H1 (cell line): ENCODE data around the gene MAP3K13. TPM values are rescaled to one million over a fixed set of nuclear protein-coding genes. Genes with fewer than 3 reads are reported as not detected.

ENCODE experiments used
- CTCF ChIA-PET: fragments of 300-600 bp; sonication (Branson Sonifier 250); formaldehyde crosslinking; loops from one replicate; lab custom pipeline; 2021; ENCODE audit not compliant: partially characterized antibody; lab: Charles Lee
- POLR2A ChIA-PET: fragments of 300-600 bp; sonication (Branson Sonifier 250); formaldehyde crosslinking; loops from one replicate; lab custom pipeline; 2021; ENCODE audit warnings: inconsistent platforms; ENCODE audit not compliant: partially characterized antibody; lab: Charles Lee
- DNase-seq, 2 experiments: peaks; one replicate each; pipeline versions ENCODE4 v3.0.0 to v3.0.0-alpha.2; 2010 to 2022; ENCODE audit warnings: low spot score in 2 of 2, low read depth in 1 of 2, mixed read lengths in 1 of 2
- FAIRE-seq: peaks from 2 replicates; lab custom pipeline; 2011; peaks lifted over from hg19 to GRCh38; lab: Jason Lieb, UNC
- H2AFZ ChIP-seq: 2 replicates; pipeline ENCODE4 v1.8.1; 2012; ENCODE audit warnings: low read length, inconsistent platforms
- H2AK5ac ChIP-seq: 2 replicates; pipeline ENCODE4 v1.6.1; 2013; ENCODE audit warnings: low read depth, low read length
- H2BK120ac ChIP-seq: replicated peaks from 2 replicates; pipeline ENCODE3; 2013; ENCODE audit warnings: low read depth, low read length, inconsistent platforms
- H2BK12ac ChIP-seq: 2 replicates; pipeline ENCODE4 v1.6.1; 2013; ENCODE audit warnings: low read depth, low read length
- H2BK15ac ChIP-seq: 2 replicates; pipeline ENCODE4 v1.6.1; 2013; ENCODE audit warnings: low read length
- H2BK20ac ChIP-seq: 2 replicates; pipeline ENCODE4 v1.6.1; 2013; ENCODE audit warnings: low read length
- H2BK5ac ChIP-seq: 2 replicates; pipeline ENCODE4 v1.6.1; 2013; ENCODE audit warnings: low read depth, low read length
- H3K14ac ChIP-seq: 2 replicates; pipeline ENCODE4 v1.6.1; 2013; ENCODE audit warnings: inconsistent platforms; ENCODE audit not compliant: insufficient read length
- H3K18ac ChIP-seq: 2 replicates; pipeline ENCODE4 v1.6.1; 2013; ENCODE audit warnings: low read length; ENCODE audit errors: extremely low read depth
- H3K23ac ChIP-seq: 2 replicates; pipeline ENCODE4 v1.6.1; 2013; ENCODE audit warnings: inconsistent platforms; ENCODE audit not compliant: insufficient read length
- H3K23me2 ChIP-seq: 2 replicates; pipeline ENCODE4 v1.6.1; 2013; ENCODE audit warnings: low read depth, low read length
- H3K27ac ChIP-seq: 2 replicates; pipeline ENCODE4 v1.6.1; 2011; ENCODE audit warnings: low read depth, low read length, inconsistent platforms
- H3K27me3 ChIP-seq, 4 experiments: replicated peaks in 1 of 4; 1 replicate in 1 of 4; 2 replicates in 3 of 4; pipeline versions ENCODE4 v1.6.1 to v1.8.1; 2011 to 2013; ENCODE audit warnings: low read length in 3 of 4, mild to moderate bottlenecking in 3 of 4, inconsistent platforms in 2 of 4, mixed read lengths in 2 of 4, moderate library complexity in 1 of 4; ENCODE audit not compliant: control insufficient read depth in 3 of 4, insufficient read depth in 3 of 4; ENCODE audit errors: extremely low read depth in 1 of 4
- H3K36me3 ChIP-seq, 4 experiments: 2 replicates each; pipeline versions ENCODE4 v1.6.1 to v1.8.1; 2011 to 2013; ENCODE audit warnings: mild to moderate bottlenecking in 4 of 4, low read length in 3 of 4, moderate library complexity in 2 of 4, control low read depth in 1 of 4, inconsistent platforms in 1 of 4; ENCODE audit not compliant: insufficient read depth in 4 of 4, control insufficient read depth in 2 of 4
- H3K4ac ChIP-seq: replicated peaks from 2 replicates; pipeline ENCODE3; 2013; ENCODE audit warnings: low read length, low read depth, mixed read lengths, inconsistent platforms; ENCODE audit not compliant: insufficient read length
- H3K4me1 ChIP-seq, 4 experiments: replicated peaks in 1 of 4; 1 replicate in 1 of 4; 2 replicates in 3 of 4; pipeline versions ENCODE4 v1.6.1 to v1.8.1; 2011 to 2013; ENCODE audit warnings: low read length in 3 of 4, inconsistent platforms in 2 of 4, mixed read lengths in 1 of 4; ENCODE audit not compliant: insufficient read depth in 4 of 4, control insufficient read depth in 3 of 4
- H3K4me2 ChIP-seq, 2 experiments: 2 replicates each; pipeline versions ENCODE4 v1.6.1 to v1.8.1; 2011 to 2013; ENCODE audit warnings: low read depth in 2 of 2, low read length in 2 of 2, control low read depth in 1 of 2, inconsistent platforms in 1 of 2, mild to moderate bottlenecking in 1 of 2; ENCODE audit not compliant: insufficient read depth in 1 of 2
- H3K4me3 ChIP-seq, 4 experiments: fragments of 200-600, 300-600 bp in 1 of 4; sonication (generic), shearing (Covaris generic), sonication (Bioruptor Twin) in 1 of 4; 2 replicates each; pipeline versions ENCODE4 v1.5.1 to v1.8.1; 2011 to 2016; ENCODE audit warnings: low read length in 4 of 4, low read depth in 3 of 4, control low read depth in 2 of 4, inconsistent platforms in 2 of 4, mild to moderate bottlenecking in 2 of 4, mixed read lengths in 1 of 4, moderate library complexity in 1 of 4; ENCODE audit not compliant: insufficient read depth in 2 of 4; ENCODE audit errors: extremely low read depth in 1 of 4
- H3K56ac ChIP-seq: replicated peaks from 2 replicates; pipeline ENCODE3; 2013; ENCODE audit warnings: low read depth, mild to moderate bottlenecking, mixed read lengths, low read length, inconsistent platforms; ENCODE audit not compliant: insufficient read length
- H3K79me1 ChIP-seq: 2 replicates; pipeline ENCODE4 v1.6.1; 2013; ENCODE audit warnings: low read depth, low read length, control low read depth
- H3K79me2 ChIP-seq, 2 experiments: 2 replicates each; pipeline versions ENCODE4 v1.6.1 to v1.8.1; 2012 to 2013; ENCODE audit warnings: low read length in 2 of 2, mild to moderate bottlenecking in 2 of 2, inconsistent platforms in 1 of 2; ENCODE audit not compliant: insufficient read depth in 2 of 2, control insufficient read depth in 1 of 2
- H3K9ac ChIP-seq, 4 experiments: replicated peaks in 1 of 4; 1 replicate in 1 of 4; 2 replicates in 3 of 4; pipeline versions ENCODE4 v1.6.1 to v1.8.1; 2011 to 2013; ENCODE audit warnings: low read depth in 3 of 4, low read length in 3 of 4, control low read depth in 2 of 4, mild to moderate bottlenecking in 2 of 4, moderate library complexity in 2 of 4, inconsistent platforms in 1 of 4; ENCODE audit errors: extremely low read depth in 1 of 4
- H3K9me3 ChIP-seq, 2 experiments: 2 replicates each; pipeline versions ENCODE4 v1.6.1 to v1.8.1; 2012 to 2013; ENCODE audit warnings: mild to moderate bottlenecking in 2 of 2, moderate library complexity in 2 of 2, control low read depth in 1 of 2, inconsistent platforms in 1 of 2, low read depth in 1 of 2, low read length in 1 of 2, mixed read lengths in 1 of 2; ENCODE audit not compliant: insufficient read depth in 2 of 2
- H4K20me1 ChIP-seq, 2 experiments: replicated peaks in 1 of 2; 2 replicates each; pipeline versions ENCODE3 to v1.8.1; 2011 to 2013; ENCODE audit warnings: inconsistent platforms in 2 of 2, low read length in 2 of 2, mild to moderate bottlenecking in 1 of 2; ENCODE audit not compliant: insufficient read depth in 2 of 2, control insufficient read depth in 1 of 2
- H4K5ac ChIP-seq: 2 replicates; pipeline ENCODE4 v1.6.1; 2013; ENCODE audit warnings: low read length, low read depth, mixed read lengths, inconsistent platforms; ENCODE audit not compliant: insufficient read length
- H4K8ac ChIP-seq: 2 replicates; pipeline ENCODE4 v1.8.0; 2013; ENCODE audit warnings: mild to moderate bottlenecking, moderate library complexity, low read length, inconsistent platforms; ENCODE audit not compliant: insufficient read depth; ENCODE audit errors: extremely low read depth
- H4K91ac ChIP-seq: replicated peaks from 2 replicates; pipeline ENCODE3; 2013; ENCODE audit warnings: low read length, mixed read lengths, inconsistent platforms; ENCODE audit not compliant: insufficient read length
- BRCA1 ChIP-seq: IDR thresholded peaks from 2 replicates; pipeline ENCODE4 v1.6.1; 2012; ENCODE audit warnings: low read depth, low read length, improper control_type of control experiment
- PHF8 ChIP-seq: fragments of 200-600 bp; sonication (generic); conservative IDR thresholded peaks from 2 replicates; pipeline ENCODE4 v1.7.1; 2012; ENCODE audit warnings: low read depth, mild to moderate bottlenecking, inconsistent platforms, low read length, moderate library complexity
- POLR2AphosphoS5 ChIP-seq: IDR thresholded peaks from 2 replicates; pipeline ENCODE4 v1.6.1; 2011; ENCODE audit warnings: low read depth, low read length
- RAD21 ChIP-seq, 2 experiments: IDR thresholded peaks in 1 of 2; conservative IDR thresholded peaks in 1 of 2; 2 replicates each; pipeline ENCODE4 v1.6.1; 2011; ENCODE audit warnings: low read depth in 2 of 2, low read length in 2 of 2, improper control_type of control experiment in 1 of 2, inconsistent platforms in 1 of 2, mild to moderate bottlenecking in 1 of 2, moderate library complexity in 1 of 2
- SP1 ChIP-seq: IDR thresholded peaks from 2 replicates; pipeline ENCODE4 v1.6.1; 2011; ENCODE audit warnings: low read depth, low read length
- SP4 ChIP-seq: IDR thresholded peaks from 2 replicates; pipeline ENCODE4 v1.6.1; 2012; ENCODE audit warnings: low read length, inconsistent platforms
- YY1 ChIP-seq: IDR thresholded peaks from 2 replicates; pipeline ENCODE4 v1.6.1; 2011; ENCODE audit warnings: low read depth, mild to moderate bottlenecking, low read length
- WGBS, 2 experiments: shearing (Covaris generic) in 1 of 2; methylation state at CpG; one replicate each; pipeline versions ENCODE4 v1.1.6 to v1.1.7; 2013 to 2015; ENCODE audit warnings: low lambda C conversion rate in 2 of 2, mixed read lengths in 2 of 2, inconsistent platforms in 1 of 2, low coverage in 1 of 2, missing lambda C conversion rate in 1 of 2; ENCODE audit not compliant: insufficient replicate concordance in 2 of 2, insufficient coverage in 1 of 2, insufficient read length in 1 of 2; ENCODE audit errors: extremely low coverage in 1 of 2, missing lambda C conversion rate in 1 of 2; 5-methylcytosine and 5-hydroxymethylcytosine counted together
- polyA plus RNA-seq, 7 experiments: library from polyadenylated mRNA; depleted of rRNA in 3 of 7; stranded (reverse) in 5 of 7; unstranded in 2 of 7; fragments of >200 nt in 5 of 7; fragments of 200-250 nt in 2 of 7; gene quantifications; 1 replicate in 5 of 7; 2 replicates in 1 of 7; 4 replicates in 1 of 7; pipeline versions ENCODE4 v1.2.1 to v1.2.3, GENCODE V29; 2011 to 2013; ENCODE audit warnings: missing spikeins in 2 of 7, mixed read lengths in 2 of 7
- total RNA-seq: library from RNA; stranded (reverse); fragmentation: NEBNext Ultra II Directional; extraction: Animal tissue kit (Norgen Biotek cat#: 25700); gene quantifications from 2 replicates; pipeline ENCODE4 v1.2.1, GENCODE V29; 2021

Gene MAP3K13
- total and polyA plus RNA-seq, 2 of the 8 experiments (the other 6 are each of a cell fraction or from before 2014, with no cell fraction given) = 6.8 to 17.9 TPM

GRCh38 chr3:185444329-185444728, 81.4 kb downstream of the MAP3K13 start:
- no peak overlapping the region for H4K8ac ChIP-seq
- H3K4me3 ChIP-seq = no peak overlapping the region
- no peak overlapping the region for H2AFZ ChIP-seq
- no peak overlapping the region for H4K5ac ChIP-seq
- no peak overlapping the region for H2BK5ac ChIP-seq
- DNase-seq = no peak
- no peak overlapping the region for H2BK120ac ChIP-seq
- H3K14ac ChIP-seq = no peak overlapping the region
- H3K18ac ChIP-seq = no peak overlapping the region
- H3K4ac ChIP-seq = no peak overlapping the region
- no peak overlapping the region for H2AK5ac ChIP-seq
- no peak overlapping the region for H4K91ac ChIP-seq
- H3K27me3 ChIP-seq = no peaks in the 10 kb centered on the region
- no peaks in the 10 kb centered on the region for H3K4me1 ChIP-seq
- 71% methylated on average over 2 of the region's 2 CpGs; no CpG with 5 or more reads in 1 of the 2 experiments for WGBS, 2 experiments
- no peak overlapping the region for H3K23ac ChIP-seq
- no peaks in the 10 kb centered on the region for H4K20me1 ChIP-seq
- no peak overlapping the region for H3K9ac ChIP-seq
- no peak for FAIRE-seq
- no peak overlapping the region for H2BK12ac ChIP-seq
- H3K36me3 ChIP-seq = no peaks in the 10 kb centered on the region
- H3K9me3 ChIP-seq = no peaks in the 10 kb centered on the region
- H3K79me1 ChIP-seq = no peaks in the 10 kb centered on the region
- no peaks in the 10 kb centered on the region for H3K23me2 ChIP-seq
- no peak overlapping the region for H2BK20ac ChIP-seq
- no peak overlapping the region for H2BK15ac ChIP-seq
- ChIA-PET POLR2A (no interaction called here), CTCF (interaction anchor here (0.9 to 1.4 kb wide), 2 partner anchors 9 to 129 kb away, joined by 3 to 4 read pairs; no protein-coding TSS in a partner anchor)
- no peak overlapping the region for H3K4me2 ChIP-seq
- H3K56ac ChIP-seq = no peak overlapping the region
- H3K27ac ChIP-seq = no peak overlapping the region
- TF ChIP-seq PHF8 (no peak), SP1 (no peak), YY1 (no peak), SP4 (no peak), RAD21 (IDR thresholded peaks at IDR 0.05 in 1 of 2, conservative IDR thresholded peaks at IDR 0.05 in 1 of 2; ENCODE audit: low read depth in 2 of 2, low read length in 2 of 2) (no peak), BRCA1 (no peak), POLR2AphosphoS5 (no peak)
- no peaks in the 10 kb centered on the region for H3K79me2 ChIP-seq
